Activated CD8-positive, alpha-beta memory T cell treated with anti-CD3 and anti-CD28 coated beads, Interleukin-2, amount 50 U/mL, for 48 hours (primary cell): Measurements from ENCODE around the gene FAF2.

Experiments
- DNase-seq: peaks from one replicate; pipeline ENCODE4 v3.0.0-alpha.2; 2020

Gene FAF2

DNA sequence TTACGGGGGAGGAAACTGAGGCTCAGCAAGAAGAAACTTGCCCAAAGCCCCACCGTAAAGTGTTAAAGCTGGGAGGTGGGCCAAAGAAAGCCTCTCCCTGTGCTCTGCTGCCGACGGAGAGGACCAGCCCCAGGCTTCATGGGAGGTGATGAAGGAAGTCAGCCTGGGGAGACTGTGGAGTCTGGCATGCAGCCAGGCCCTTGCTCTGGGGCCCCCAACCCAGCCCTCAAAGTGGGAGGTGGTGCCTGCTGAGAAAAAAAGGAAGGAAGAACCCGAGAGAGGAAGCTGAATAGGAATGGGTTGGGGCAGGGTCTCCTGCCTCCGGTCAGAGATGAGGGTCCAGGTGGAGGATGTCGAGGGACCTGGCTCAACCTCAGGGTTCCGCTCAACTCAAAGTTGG, 85.2 kb downstream of the FAF2 start:
- no peak for DNase-seq

DNA sequence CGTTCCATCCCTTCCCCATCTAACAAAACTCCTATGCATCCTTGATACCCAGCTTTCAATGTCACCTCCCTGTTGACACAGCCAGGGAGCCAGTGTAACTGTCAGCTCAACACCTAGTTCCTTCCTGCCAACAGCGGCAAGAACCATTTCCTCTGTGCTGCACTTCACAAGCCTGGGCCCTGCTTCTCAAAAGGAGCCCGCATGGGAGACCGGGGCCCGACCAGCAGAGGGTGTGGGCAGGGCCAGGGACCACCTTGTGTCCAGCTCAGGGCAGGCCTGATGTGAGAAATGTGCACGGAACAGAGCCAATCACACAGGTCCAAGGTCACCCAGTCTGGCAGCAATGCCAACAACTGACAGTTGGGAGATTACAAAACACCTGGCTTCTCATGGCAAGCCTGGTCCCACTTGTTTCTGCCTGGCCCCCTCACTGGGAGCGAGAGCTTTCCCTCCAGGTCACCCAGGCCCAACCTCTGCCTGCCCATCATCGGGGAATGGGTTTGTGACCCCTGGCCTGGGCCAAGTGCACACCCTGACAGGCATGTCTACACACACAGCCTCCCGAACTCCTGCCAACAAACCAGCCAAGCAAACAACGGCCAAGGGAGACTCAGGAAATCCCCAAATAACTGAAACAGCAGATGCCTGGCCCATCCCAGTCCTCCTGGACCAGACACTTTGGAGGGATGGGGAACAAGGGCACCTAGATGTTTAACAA, 85.9 kb downstream of the FAF2 start:
- DNase-seq = peak; percentile 71

DNA sequence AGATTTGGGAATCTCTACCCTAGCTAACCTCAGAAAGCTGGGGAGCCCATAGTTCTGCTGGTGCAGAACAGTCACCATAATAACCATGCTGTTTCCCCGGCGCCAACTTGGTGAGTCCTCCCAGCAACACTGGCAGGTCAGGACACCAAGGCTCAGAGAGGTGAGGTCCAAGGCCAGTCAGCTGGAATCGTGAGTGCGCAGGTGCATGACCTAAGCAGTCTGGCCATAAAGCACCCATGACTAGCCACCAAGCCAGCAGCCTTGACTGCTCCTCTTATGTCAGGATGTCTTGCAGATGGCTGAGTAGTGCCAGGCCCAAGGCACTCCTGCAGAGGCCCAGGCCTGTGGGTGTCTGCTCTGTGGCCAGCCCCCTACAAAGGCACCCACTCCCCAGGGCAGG, 86.5 kb downstream of the FAF2 start:
- DNase-seq = no peak

DNA sequence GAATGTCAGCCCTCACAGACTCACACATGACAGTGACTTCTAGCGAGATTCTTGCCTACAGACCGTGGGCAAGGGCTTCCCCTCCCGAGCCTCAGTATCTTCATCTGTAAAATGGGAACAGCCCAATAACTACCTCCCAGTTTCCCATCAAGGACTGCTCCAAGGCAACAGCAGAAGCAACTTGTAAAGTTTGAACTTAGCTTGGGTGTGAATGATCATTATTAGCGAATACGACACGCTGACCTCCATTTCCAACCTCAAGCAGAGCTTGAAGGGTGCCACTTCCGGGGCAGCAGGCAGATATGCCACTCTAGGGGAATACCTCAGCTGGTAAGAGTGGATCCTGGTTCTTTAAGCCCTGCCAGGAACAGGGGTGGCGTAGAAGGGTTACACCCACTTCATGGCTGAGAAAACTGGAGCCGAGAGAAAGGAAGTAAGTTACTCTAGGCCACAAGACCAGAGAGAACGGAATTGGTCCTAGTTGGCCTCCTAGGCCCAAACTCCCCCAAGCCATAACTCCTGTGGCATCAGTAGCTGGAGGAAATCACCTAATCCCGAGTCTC, 87.0 kb downstream of the FAF2 start:
- DNase-seq = no peak

DNA sequence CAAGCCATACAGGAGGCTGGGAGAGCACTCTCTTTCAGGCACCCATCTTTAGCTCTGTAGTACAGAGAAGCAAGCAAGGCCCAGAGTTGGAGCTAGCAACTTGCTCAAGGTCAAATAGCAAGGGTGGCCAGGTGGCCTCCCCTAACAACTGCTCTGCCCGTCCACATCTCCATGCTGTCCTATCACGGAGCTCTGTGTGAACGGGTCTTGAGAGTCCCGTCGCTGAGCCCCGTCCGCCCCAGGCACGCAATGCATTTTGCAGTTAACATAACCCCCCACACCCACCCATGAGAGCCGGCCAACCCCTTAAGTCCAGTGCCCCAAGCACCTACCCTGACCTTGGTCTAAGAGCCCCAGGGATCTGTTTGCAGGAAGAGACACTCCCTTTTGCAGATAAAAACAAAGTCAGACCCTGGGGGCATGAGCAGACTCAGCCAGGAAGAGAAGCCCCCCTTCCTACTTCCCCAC, 87.5 kb downstream of the FAF2 start:
- DNase-seq = peak; percentile 69

DNA sequence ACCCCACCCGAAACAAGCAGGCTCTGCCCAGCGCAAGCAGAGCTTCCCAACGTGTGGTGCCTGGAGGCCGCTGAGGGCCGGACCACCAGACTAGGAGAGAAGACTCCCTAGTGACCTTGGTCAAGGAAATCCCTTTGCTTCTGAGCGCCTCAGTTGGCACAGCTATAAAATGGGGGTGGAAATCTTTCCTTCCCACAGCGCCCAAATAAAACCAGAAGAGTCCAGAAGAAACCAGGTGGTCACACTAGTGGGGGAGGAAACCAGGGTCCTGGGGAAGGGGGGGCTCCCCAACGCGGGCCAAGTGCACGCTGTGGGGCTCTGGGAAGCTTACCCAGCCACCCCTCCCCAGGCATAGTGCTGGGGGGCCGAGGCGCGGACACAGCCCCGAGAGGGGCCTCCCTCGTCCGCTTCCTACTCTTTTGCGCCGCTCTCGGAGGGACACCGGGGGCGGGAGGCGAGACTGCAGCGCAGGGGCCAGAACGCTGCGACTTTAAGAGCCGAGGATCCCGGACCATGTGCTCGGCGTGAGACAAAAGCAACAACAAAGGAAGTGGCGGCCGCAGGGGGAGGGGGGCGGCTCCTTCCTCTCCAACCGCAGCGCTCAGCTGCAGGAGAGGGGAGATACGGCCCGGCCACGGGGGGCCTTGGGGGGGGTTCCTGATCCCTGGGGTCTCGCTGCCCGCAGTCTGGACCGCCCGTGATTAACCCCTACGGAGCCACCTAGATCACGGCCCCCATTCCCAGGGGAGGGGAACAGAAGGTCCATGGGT, 88.1 kb downstream of the FAF2 start:
- DNase-seq = peak; percentile 86

DNA sequence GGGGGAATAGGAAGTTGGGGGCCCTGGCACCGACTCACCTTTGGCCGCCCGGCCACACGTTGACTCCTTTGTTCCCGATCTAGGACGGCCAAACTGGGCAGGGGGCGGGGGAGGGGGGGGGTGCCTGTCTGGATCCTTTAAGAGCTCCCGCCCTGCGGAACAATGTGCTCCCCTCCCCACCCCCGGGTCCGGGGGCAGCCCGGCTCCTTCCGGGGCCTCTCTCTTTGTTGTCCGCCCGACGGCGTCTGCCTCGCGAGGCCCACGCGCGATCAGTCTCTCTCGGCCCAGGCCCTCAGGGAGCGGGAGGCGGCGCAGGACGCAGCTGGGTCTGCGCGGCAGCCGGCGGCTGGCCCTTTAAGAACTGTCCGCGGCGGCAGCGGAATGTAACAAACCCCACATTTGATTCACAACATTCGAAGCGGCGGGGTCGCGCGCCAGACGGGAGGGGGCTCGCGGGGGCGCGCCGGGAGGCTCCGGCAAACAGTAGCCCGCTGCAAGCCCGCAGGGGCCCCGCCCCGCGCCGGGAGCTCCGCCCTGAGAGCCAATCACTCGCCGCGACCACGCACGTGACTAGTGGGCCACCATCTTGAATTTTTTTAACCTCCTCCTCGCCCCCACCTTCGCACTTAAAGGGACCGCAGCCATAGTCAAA, 88.8 kb downstream of the FAF2 start, which contains the start of gene RNF44:
Gene RNF44, minus strand, starts transcription at position 501 of the 652 bp plus-strand sequence. CDS start 4,930 bp downstream, outside the sequence.
- peak; percentile 98 for DNase-seq

DNA sequence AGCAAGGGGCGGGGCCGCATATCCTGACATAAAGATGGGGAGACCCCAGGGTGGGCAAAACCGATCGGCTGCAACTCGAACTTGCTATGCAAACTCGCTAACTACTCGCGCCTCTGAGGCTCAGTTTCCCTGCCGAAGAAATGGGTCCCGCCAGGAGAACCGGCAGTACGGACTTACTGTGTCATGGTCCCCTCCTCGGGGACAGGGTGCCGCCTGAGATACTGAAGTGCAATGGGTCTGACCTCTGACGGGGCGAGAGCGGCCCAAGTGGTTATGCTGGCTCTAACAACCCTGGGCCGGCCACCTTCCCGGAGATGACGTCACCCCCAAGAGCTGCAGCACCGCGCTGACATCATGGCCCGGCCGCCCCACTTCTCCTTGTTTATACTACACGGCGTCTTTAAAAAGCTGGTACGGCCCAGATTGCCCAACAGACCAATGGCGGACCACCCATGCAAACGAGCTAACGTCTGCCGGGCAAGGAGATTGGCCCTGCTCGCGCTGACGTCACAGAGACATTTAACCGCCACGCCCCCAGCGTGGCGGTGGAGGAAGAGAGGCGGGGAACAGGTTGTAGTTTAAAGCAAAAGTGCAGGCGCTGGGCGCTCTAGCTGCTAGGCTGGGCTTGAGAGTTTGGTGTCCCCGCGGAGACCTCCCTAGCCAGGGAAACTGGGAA, 89.5 kb downstream of the FAF2 start:
- peak; percentile 96 for DNase-seq

DNA sequence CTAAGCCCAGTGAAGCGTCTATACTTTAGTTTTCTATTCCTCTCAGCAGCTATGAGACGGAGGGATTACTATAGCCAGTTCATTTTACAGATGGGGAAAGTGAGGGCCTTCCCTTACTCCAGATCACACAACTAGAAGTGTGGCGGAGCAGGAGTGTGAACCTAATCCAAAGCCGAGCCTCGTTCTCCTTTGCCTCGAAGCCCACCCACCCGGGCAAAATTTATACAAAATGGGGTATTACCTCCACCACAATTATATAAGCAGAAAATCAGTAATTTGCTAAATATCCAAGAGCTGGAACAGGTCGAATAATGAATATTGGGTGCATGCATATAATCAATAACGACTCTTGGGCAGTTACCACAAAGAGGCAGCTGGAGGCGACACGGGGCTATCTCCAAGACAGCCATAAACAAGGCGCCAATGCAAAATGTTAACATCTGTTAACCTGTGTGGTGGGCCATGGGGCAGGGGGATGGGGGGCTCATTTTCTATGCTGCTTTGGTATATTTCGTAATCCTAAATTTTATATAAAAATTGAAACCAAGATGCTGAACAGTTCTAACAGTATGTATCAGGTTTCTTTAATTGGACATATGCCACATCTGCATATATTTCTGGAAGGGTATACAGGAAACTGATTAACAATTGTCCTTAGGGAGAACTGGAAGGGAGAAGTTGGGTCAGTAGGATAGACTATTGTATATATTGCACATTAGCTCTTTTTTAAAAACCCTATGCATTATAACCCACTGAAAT, 90.2 kb downstream of the FAF2 start:
- no peak for DNase-seq

DNA sequence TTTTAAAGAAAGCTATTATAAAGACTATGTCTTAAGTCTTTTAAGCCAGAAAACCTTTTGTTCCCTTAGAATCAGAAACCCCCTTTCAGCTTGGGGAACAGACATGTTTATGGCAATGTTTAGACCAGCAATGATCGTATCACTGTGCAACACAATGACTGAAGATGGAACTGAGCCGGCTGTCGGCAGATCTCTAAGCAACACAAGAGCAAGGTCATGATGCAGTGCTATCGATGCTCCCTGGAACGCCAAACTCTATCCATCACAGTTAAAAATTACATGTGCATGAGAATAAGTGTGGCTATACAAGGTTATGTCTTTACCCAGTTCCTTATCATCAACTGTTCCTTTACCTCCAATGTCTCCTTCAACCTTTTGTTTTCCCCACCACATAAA, 90.8 kb downstream of the FAF2 start:
- no peak for DNase-seq

DNA sequence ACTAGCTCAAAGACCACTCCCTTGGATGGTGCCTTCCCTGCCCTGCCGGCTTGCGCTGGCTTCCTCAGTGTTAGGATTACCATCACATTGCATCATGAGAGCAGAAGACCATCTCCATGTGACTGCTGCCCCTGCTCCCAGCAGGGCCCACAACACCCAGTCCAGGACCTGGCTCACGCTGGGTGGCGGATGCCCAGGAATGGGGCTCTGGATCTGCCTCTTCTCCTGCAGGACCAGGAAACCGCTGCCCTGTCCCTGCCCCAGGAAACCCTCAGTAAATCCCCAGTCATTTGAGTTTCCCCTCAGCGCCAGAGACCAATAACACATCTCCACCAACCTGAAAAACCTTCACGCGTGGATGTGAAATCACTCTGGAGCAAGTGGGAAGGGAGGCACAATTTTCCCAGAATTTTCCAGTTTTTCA, 92.3 kb downstream of the FAF2 start:
- DNase-seq = no peak

DNA sequence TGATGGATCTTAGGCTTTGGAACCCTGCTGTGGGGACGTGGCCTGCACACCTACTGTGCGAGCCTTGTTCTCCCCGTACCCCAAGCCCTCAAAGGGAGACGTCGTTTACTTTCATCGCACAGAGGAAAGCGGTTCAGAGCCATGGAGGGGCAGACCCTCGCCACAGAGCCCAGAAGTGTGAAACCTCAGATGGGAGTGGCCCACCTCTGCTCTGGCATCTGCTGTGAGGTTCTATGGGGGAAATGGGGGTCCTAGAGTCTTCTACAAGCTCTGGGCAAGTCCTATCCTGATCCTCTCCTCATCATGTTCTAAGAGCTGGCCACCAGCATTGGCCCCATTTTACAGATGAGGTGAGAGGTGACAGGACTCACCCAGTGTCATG, 92.8 kb downstream of the FAF2 start:
- DNase-seq = no peak

DNA sequence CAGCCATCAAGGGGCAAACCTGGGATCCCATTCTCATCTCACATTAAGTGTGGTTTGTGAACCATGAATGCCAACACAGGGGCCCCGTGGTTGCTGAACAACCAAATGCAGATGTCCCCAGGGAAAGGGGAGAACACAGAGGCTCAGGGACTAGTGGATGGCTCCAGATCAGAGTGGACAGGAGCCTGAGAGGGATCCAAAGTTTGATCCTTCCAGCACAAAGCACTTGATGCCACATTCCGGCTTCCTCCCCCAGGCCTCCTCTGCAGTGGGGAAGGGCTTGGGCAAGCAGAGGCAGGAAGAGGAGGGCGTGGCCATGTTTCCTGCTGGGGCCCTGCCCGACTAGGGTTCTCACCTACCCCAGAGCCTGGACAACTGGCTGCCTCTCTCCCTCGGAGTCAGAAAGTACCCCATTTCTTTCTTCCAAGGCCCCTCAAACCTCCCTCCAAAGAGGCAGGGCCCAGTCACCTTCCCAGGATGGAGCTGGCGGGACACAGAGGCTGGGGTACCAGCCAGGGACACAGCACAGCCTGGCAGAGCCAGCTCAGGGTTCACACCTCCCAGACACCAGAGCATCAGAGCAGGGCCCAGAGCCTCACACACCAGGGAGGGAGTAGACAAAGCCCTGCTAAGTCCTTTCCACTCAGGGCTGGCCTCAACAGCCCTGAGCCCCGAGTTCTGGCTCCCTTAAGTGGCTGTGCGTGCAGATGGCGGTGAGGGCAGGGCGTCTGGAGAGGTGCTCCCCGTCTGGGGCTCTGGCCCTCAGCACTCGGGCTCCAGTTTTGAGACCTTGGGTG, 93.4 kb downstream of the FAF2 start:
- peak; percentile 77 for DNase-seq

DNA sequence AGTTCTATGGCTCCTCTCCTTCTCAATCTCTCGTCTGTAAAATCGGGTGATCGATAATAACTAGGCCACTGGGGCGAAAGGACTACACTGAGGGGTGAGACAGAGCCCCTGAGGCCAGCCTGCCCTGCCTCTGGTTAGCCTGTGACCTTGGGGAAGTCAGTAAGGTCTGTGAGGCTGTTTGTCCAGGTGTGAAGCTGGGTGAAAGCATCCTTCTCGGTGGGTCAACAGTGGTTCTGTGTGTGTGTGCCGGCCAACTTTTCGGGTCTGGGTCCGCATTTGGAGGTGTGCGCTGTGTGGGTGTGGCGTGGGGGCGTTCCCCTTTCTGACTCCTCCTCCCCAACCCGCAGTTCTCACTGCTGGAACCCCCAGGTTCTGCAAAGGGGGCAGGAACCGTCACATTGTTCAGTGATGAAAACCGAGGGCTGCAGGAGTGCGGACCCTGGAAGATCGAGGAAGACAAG, 94.0 kb downstream of the FAF2 start:
- DNase-seq = peak; percentile 85

DNA sequence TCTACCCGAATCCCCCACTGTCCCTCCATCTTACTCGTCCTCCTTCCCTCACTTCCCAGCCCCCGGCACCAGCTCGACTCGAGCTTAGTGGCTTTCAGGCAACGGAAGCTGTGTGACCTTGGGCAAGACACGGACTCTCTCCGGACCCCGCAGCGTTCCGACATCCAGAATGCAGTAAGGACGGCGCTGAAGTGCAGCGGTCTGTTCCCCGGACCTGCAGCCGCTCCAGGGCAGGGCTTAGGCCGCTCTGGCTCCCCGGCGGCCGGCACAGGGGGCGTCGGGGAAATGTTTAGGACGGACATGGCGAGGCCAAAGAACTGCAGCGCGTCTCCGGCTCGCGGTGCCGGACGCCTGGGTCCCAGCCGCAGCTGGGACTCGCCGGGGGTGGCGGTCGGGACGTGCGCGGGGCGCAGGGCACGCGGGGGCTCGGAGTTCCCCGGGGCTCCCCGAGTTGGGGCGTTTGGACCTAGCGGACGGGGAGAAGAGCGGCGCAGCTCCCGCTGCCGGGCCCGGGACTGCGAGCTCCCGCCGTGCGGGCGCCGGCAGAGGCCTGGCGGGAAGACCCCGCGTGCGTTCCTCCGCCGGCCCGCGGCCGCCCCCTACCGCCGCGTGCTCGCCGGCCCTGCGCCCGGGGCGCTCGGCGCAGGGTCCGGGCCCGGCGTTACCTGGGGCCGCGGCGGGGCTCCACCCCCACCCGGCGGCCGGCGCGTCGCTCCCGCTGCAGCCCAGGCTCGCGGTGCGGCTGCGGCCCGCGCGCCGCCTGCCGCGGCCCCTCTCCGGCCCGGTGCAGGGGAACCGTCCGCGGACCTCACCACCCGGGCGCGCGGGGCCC, 94.6 kb downstream of the FAF2 start:
- DNase-seq = peak; percentile 71

DNA sequence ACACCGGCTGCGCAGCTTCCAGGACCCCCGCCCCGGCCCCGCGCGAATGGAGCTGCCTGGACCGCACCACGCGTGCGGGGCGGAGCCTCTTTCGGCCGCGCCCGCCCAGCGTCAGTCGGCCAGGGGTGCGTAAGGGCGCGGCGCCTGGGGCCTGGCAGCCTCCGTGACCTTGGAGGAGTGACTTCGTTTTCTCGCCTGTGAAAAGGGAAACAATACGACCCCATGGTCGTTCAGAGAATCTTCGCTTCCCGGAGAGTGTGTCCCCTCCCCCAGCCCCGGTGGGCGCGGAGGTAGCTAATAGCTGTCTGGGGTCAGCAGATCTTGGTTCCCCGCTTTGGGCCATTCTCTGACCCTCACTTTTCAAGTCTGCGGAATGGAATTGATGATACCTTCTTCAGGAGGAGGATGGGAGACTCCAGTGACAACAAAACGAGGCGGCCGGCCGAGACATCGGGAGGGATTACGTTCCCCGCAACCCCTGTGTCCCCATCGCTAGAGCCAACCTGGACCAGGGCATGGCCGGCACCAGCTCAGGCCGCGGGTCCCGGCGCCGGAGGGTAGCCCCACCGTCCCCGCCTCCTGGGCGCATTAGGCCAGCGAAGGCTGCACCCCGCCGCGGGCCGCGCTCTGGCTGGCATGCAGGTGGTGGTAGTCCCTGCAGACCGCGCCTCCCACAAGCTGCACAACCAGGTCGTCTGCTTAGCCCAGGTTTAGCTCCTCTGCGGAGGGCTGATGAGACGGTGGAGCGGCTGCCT, 95.4 kb downstream of the FAF2 start:
- peak; percentile 88 for DNase-seq

DNA sequence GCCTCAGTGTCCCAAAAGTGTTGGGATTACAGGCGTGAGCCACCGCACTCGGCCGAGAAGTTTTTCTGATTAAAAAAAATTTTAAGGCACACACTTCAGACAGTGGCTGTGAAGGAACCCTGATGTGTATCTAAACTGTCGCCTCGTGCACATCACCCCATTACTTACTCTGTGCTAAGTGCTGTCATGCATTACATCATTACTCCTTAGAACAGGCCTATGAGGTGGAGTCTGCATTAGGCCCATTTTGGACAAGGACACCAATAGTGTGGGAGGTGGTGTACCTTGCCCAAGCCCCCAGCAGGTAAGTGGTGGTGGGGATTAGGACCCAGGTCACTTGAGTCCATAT, 97.2 kb downstream of the FAF2 start:
- DNase-seq = no peak

DNA sequence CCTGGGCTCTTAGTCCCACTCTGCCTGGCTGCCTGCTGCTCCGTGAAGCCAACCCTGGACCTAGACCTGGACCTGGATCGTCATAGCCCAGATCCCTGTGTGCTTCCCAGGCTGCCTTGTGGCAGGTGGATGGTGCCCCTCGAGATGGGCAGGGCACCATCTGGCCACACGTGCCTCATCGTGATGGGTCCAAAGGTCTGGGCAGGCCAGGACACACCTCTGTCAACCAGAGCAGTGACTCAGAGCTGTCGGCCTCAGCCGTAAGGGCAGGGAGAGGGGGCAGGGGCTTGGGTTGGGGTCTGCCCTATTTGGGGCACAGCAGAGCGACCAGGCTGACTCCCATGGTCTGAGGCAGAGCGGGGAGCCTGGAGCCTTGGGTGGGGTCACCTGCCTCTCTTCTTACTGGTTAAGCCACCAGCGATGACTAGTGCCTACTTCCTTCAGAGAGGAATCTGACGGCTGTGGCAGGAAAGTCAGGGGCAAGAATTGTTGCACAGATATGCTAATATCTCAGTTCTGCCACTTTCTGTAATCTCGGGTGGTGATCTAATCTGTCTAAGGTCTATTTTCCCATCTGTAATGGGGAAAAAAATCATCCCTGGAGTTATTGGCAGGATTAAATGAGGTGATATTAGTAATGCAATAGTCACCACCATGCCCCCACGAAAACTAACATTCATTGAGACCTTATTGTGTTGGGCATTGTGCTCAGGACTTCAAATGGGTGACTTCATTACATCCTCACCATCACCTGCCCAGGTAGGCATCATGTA, 97.7 kb downstream of the FAF2 start:
- DNase-seq = no peak

DNA sequence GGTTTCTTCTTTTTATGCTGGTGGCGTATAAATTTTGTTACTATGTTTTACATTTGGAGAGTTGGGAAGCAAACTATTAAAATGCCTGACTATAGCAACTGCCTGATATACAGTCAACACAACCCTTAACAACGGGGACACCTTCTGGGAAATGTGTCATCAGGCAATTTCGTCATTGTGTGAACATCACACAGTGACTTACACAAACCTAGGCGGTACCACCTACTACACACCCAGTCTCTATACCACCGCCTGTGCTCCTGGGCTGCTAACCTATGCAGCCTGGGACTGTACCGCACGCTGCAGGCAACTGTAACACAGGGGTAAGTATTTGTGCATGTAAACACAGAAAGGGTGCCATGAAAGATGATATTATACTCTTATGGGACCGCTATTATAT, 99.6 kb downstream of the FAF2 start:
- DNase-seq = no peak
